SU-DHL-6 (cell line): ENCODE data around the gene SLC25A25.

Experiments used
- H2AFZ ChIP-seq: fragments of 200-600 bp; sonication (generic); 2 replicates; pipeline ENCODE4 v1.6.1; 2014; ENCODE audit warnings: low read depth, mild to moderate bottlenecking, moderate library complexity, mixed read lengths, antibody characterized with exemption, low read length; ENCODE audit not compliant: severe bottlenecking
- H3F3A ChIP-seq: fragments of 200-600 bp; shearing (Covaris generic); 2 replicates; pipeline ENCODE4 v1.6.0; 2016; ENCODE audit warnings: antibody characterized with exemption, mild to moderate bottlenecking; ENCODE audit not compliant: insufficient read depth
- H3K27ac ChIP-seq: fragments of 200-600 bp; sonication (generic); 2 replicates; pipeline ENCODE4 v1.5.1; 2016; ENCODE audit warnings: low read depth, mild to moderate bottlenecking, low read length, moderate library complexity, mixed read lengths
- H3K27me3 ChIP-seq: fragments of 200-600 bp; sonication (generic), shearing (Covaris generic); 2 replicates; pipeline ENCODE4 v1.6.0; 2014; ENCODE audit warnings: mild to moderate bottlenecking, low read length
- H3K36me3 ChIP-seq: fragments of 200-600 bp; sonication (generic); 2 replicates; pipeline ENCODE4 v1.6.1; 2014; ENCODE audit warnings: mild to moderate bottlenecking, low read length, mixed read lengths
- H3K4me2 ChIP-seq: fragments of 300-600, 200-600 bp; shearing (Covaris generic), sonication (generic); 2 replicates; pipeline ENCODE4 v1.6.0; 2014; ENCODE audit warnings: low read length, low read depth, mild to moderate bottlenecking; ENCODE audit not compliant: poor library complexity, severe bottlenecking
- H3K4me3 ChIP-seq: fragments of 200-600 bp; sonication (generic); 2 replicates; pipeline ENCODE4 v1.5.1; 2014; ENCODE audit warnings: antibody characterized with exemption, low read length, mild to moderate bottlenecking, mixed read lengths; ENCODE audit not compliant: insufficient read depth, poor library complexity, severe bottlenecking
- H3K79me2 ChIP-seq: fragments of 200-600 bp; sonication (generic); 2 replicates; pipeline ENCODE4 v1.6.1; 2014; ENCODE audit warnings: mild to moderate bottlenecking, low read length, moderate library complexity; ENCODE audit not compliant: insufficient read depth
- H3K9ac ChIP-seq: fragments of 200-600 bp; sonication (generic); 2 replicates; pipeline ENCODE4 v1.7.0; 2014; ENCODE audit warnings: mild to moderate bottlenecking, low read length
- H3K9me2 ChIP-seq: fragments of 200-600 bp; sonication (generic); replicated peaks from 2 replicates; pipeline ENCODE4 v1.6.1; 2014; ENCODE audit warnings: low read length; ENCODE audit not compliant: insufficient read depth
- H3K9me3 ChIP-seq: fragments of 200-600 bp; sonication (generic); 2 replicates; pipeline ENCODE4 v1.6.1; 2014; ENCODE audit warnings: low read length, mixed read lengths; ENCODE audit not compliant: insufficient read depth
- H4K20me1 ChIP-seq: fragments of 200-600 bp; sonication (generic); 2 replicates; pipeline ENCODE4 v1.6.1; 2014; ENCODE audit warnings: low read depth, mild to moderate bottlenecking, antibody characterized with exemption, low read length, moderate library complexity, mixed read lengths
- EZH2phosphoT487 ChIP-seq: fragments of 200-600 bp; sonication (generic), shearing (Covaris generic); conservative IDR thresholded peaks from 2 replicates; pipeline ENCODE4 v1.6.1; 2018; ENCODE audit warnings: mild to moderate bottlenecking, antibody characterized with exemption, low read length, moderate library complexity, mixed read lengths
- TF ChIP-seq, protein P1 (sequence below): fragments of 200-600 bp; sonication (generic); IDR thresholded peaks from one replicate; pipeline ENCODE4 v1.5.1; 2017; ENCODE audit warnings: antibody characterized with exemption, mild to moderate bottlenecking, low read length, moderate library complexity; ENCODE audit not compliant: insufficient read depth, poor library complexity, severe bottlenecking

SLC25A25 gene

DNA sequence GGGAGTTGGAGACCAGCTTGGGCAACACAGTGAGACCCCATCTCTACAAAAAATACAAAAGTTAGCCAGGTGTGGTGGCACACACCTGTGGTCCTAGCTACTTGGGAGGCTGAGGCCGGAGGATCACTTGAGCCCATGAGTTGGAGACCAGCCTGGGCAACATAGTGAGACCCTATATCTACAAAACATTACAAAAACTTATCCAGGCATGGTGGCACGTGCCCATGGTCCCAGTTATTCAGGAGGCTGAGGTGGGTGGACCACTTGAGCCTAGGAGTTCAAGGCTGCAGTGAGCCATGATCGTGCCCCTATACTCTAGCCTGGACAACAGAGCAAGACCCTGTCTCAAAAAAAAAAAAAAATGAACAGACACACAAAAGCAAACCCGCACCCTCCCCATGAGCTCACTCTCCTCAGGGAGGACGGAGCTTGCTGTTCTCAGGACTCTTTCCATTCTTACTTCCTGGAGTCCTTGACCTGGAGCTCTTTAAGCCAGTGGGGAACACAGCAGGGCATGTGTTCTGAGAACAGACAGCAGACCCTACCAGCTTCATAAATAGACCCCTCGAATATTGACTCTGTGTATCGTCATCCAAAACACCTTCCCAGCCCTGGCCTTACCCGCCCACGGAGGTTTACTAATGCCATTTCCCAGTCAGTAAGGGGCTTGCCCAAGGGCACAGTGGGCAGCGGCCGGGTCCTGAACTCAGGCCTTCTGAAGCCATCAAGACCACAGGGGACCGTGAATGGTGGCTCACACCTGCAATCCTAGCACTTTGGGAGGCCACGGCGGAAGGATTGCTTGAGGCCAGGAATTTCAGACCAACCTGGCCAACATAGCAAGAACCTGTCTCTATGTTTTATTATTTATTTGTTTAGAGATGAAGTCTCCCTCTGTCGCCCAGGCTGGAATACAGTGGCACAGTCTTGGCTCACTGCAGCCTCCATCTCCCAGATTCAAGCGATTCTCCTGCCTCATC, 48.4 kb downstream of the SLC25A25 start:
- H3K27me3 ChIP-seq = no peaks in the 10 kb centered on the region
- H3K4me3 ChIP-seq = no peak overlapping the region
- H3K9ac ChIP-seq = no peak overlapping the region
- H3K9me2 ChIP-seq = no peaks in the 10 kb centered on the region
- H3K36me3 ChIP-seq = no peaks in the 10 kb centered on the region
- H3K9me3 ChIP-seq = no peaks in the 10 kb centered on the region
- H3F3A ChIP-seq = no peaks in the 10 kb centered on the region
- TF ChIP-seq, protein P1, sequence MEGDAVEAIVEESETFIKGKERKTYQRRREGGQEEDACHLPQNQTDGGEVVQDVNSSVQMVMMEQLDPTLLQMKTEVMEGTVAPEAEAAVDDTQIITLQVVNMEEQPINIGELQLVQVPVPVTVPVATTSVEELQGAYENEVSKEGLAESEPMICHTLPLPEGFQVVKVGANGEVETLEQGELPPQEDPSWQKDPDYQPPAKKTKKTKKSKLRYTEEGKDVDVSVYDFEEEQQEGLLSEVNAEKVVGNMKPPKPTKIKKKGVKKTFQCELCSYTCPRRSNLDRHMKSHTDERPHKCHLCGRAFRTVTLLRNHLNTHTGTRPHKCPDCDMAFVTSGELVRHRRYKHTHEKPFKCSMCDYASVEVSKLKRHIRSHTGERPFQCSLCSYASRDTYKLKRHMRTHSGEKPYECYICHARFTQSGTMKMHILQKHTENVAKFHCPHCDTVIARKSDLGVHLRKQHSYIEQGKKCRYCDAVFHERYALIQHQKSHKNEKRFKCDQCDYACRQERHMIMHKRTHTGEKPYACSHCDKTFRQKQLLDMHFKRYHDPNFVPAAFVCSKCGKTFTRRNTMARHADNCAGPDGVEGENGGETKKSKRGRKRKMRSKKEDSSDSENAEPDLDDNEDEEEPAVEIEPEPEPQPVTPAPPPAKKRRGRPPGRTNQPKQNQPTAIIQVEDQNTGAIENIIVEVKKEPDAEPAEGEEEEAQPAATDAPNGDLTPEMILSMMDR = no peak
- no peak for TF ChIP-seq EZH2phosphoT487
- H3K27ac ChIP-seq = no peak overlapping the region
- no peak overlapping the region for H2AFZ ChIP-seq
- no peaks in the 10 kb centered on the region for H4K20me1 ChIP-seq
- no peak overlapping the region for H3K4me2 ChIP-seq
- no peaks in the 10 kb centered on the region for H3K79me2 ChIP-seq

DNA sequence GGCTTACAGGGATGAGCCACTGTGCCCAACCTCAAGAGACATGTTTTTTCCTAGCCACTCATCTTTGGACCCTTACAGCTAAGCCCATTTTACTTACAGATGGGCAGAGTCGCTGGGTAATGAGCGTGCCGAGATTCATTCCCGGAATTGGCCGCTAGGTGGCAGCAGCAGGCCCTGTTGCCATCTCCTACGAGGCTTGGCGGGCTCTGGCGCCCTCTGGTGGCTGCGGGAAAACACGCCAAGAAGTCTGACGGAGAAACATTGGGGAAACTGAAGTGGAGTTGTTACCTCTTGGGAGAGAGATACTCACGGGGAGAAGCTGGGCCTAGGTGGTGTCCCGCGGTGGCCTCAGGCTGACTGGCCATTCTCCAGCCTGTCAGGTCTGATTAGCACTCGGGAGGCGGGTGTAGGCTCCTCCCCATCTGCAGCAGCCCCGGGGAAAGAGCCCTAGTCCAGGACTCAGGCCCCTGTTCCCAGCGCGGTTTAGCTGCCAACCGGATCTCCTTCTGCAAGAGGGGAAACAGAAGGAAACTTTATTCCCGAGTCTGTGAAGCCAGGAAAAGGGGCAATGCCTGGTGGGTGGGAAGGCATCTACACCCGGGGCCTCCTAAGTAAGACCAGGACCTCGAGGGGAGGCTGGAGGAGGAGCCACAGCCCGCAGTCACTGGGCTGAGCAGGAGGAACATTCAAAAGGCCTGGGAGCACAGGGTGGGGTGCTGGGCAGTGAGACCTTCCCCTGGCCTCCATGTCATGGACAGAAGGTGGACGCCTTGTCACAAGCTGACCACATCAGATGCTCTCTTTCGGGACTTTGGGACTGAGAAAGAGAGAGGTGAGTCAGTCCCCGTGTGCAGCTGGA, 49.8 kb downstream of the SLC25A25 start:
- no peak overlapping the region for H3K4me3 ChIP-seq
- H4K20me1 ChIP-seq = no peaks in the 10 kb centered on the region
- no peak overlapping the region for H3K9ac ChIP-seq

DNA sequence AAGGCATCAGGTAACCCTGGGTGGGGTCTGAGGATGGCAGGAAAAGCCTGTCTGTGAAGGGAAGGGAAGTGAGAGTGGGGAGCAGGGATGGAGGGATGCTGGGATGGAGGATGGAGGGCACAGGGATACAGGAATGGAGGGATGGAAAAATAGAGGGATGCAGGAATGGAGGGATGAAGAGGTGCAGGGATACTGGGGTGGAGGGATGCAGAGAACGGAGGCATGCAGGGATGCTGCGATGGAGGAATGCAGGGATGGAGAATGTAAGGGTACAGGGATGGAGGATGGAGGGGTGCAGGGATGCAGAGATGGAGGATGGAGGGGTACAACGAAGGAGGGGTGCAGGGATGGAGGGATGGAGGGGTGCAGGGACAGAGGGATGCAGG, 50.4 kb downstream of the SLC25A25 start:
- no peaks in the 10 kb centered on the region for H3K9me3 ChIP-seq
- no peaks in the 10 kb centered on the region for H3F3A ChIP-seq
- TF ChIP-seq, protein P1 = no peak
- no peak for TF ChIP-seq EZH2phosphoT487
- no peak overlapping the region for H3K9ac ChIP-seq
- no peak overlapping the region for H2AFZ ChIP-seq
- no peaks in the 10 kb centered on the region for H3K27me3 ChIP-seq
- no peaks in the 10 kb centered on the region for H3K36me3 ChIP-seq
- no peaks in the 10 kb centered on the region for H4K20me1 ChIP-seq
- no peak overlapping the region for H3K4me3 ChIP-seq
- no peaks in the 10 kb centered on the region for H3K9me2 ChIP-seq
- H3K27ac ChIP-seq = no peak overlapping the region
- H3K79me2 ChIP-seq = no peaks in the 10 kb centered on the region
- H3K4me2 ChIP-seq = no peak overlapping the region

More for the DNA sequence above, 49.8 kb downstream of the SLC25A25 start:
- TF ChIP-seq, protein P1 = peak; percentile 100
- no peak for TF ChIP-seq EZH2phosphoT487
- Histone ChIP-seq H3K27me3 (no peaks in the 10 kb centered on the region), H3F3A (no peaks in the 10 kb centered on the region), H3K9me2 (no peaks in the 10 kb centered on the region), H3K4me2 (no peak overlapping the region), H3K36me3 (no peaks in the 10 kb centered on the region), H3K79me2 (no peaks in the 10 kb centered on the region), H2AFZ (no peak overlapping the region), H3K9me3 (no peaks in the 10 kb centered on the region), H3K27ac (no peak overlapping the region)
